ENCODE results near the gene CCDC150.

Gene CCDC150

DNA sequence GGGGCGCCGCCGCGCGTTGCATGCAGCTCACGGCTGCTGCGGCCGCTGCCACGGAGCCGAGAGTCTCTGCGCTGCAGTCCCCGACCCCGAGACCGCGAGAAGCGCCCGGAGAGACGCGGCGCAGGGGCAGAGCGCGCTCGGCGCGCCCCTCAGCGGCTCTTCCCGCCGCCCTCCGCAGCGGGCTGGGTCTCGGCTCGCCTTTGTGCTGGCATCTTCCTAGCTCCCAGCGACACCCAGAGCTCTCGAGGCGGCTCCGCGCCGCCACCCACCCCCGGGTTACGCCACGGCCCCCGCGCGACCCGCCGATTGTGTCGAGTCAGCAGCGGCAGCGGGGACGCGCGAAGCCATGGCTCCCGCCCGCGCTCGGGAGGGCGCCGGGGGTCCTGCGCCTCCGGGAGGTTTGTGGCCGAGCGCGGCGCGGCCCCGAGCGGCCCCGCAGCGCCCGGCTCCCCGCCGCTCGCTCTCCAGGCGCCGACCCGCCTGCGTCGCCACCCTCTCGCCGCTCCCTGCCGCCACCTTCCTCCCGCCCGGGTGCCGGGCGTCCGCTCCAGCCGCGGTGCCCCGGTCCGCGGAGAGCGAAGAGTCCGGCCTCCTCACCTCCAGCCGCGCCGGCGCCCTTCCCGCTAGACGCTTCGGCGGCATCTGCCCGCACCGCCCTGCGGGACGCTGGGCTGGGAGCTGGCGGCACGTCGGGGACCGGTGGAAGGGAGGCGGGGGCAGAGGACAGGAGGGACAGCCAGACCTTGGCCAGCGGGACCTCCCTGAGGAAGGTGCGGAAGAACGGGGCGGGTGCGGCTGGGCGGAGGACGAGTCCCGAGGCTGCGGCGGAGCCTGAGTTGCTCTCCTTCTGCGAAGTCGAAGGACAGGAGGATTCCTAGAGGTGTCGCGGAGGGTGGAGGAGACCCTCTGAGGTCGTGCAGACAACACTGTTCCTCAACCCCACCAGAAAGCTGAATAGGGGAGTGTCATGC lies 46.3 kb upstream of the CCDC150 start, which contains the start of gene HECW2:
Gene HECW2 (minus strand): TSS at position 644 of the 971 bp plus-strand sequence.
- H3K4me3 ChIP-seq (ENCODE audit: severe bottlenecking) = peak within 1 kb of the TSS; percentile 87
- peak; percentile 76 for ATAC-seq (ENCODE audit: low read depth)
- no peak within 1 kb of the TSS for H3K27ac ChIP-seq (ENCODE audit: poor library complexity, severe bottlenecking)
- no peaks in the 10 kb centered on the region for H3K36me3 ChIP-seq (ENCODE audit: low read depth)
- TF ChIP-seq, protein P1, sequence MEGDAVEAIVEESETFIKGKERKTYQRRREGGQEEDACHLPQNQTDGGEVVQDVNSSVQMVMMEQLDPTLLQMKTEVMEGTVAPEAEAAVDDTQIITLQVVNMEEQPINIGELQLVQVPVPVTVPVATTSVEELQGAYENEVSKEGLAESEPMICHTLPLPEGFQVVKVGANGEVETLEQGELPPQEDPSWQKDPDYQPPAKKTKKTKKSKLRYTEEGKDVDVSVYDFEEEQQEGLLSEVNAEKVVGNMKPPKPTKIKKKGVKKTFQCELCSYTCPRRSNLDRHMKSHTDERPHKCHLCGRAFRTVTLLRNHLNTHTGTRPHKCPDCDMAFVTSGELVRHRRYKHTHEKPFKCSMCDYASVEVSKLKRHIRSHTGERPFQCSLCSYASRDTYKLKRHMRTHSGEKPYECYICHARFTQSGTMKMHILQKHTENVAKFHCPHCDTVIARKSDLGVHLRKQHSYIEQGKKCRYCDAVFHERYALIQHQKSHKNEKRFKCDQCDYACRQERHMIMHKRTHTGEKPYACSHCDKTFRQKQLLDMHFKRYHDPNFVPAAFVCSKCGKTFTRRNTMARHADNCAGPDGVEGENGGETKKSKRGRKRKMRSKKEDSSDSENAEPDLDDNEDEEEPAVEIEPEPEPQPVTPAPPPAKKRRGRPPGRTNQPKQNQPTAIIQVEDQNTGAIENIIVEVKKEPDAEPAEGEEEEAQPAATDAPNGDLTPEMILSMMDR (IDR thresholded peaks at IDR 0.05; ENCODE audit: poor library complexity, severe bottlenecking) = peak; percentile 44
- H3K4me1 ChIP-seq (ENCODE audit: insufficient read depth, poor library complexity, severe bottlenecking) = no peaks in the 10 kb centered on the region
- no peaks in the 10 kb centered on the region for H3K27me3 ChIP-seq (ENCODE audit: insufficient read depth, poor library complexity, severe bottlenecking)
- DNase-seq (ENCODE audit: low spot score) = no peak
- H3K9me3 ChIP-seq (ENCODE audit: severe bottlenecking) = no peaks in the 10 kb centered on the region

DNA sequence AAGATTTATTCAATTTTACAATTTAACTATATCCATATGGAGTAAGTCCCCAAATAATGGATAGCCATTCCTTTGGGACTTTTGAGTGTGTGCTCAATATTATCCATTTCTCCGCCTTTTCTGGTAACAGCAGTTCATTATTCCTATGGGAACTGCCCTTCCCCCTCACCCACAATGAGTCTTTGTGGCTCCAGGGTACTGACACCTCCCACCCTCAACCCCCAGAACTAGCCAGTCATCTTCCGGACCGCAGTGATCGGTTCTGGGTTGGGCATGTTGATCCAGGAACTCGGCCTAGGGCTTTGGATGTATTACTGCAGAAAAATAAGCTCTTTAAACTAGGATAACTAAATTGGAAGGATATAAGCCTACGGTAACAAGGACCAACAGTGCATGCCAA lies 45.4 kb upstream of the CCDC150 start:
- Histone ChIP-seq H3K4me3 (ENCODE audit: severe bottlenecking) (no peak overlapping the region), H3K36me3 (ENCODE audit: low read depth) (no peaks in the 10 kb centered on the region), H3K27me3 (ENCODE audit: insufficient read depth, poor library complexity, severe bottlenecking) (no peaks in the 10 kb centered on the region), H3K27ac (ENCODE audit: poor library complexity, severe bottlenecking) (no peak overlapping the region), H3K4me1 (ENCODE audit: insufficient read depth, poor library complexity, severe bottlenecking) (no peaks in the 10 kb centered on the region), H3K9me3 (ENCODE audit: severe bottlenecking) (no peaks in the 10 kb centered on the region)
- no peak for DNase-seq (ENCODE audit: low spot score)
- no peak for ATAC-seq (ENCODE audit: low read depth)
- TF ChIP-seq, protein P1 (IDR thresholded peaks at IDR 0.05; ENCODE audit: poor library complexity, severe bottlenecking) = no peak

DNA sequence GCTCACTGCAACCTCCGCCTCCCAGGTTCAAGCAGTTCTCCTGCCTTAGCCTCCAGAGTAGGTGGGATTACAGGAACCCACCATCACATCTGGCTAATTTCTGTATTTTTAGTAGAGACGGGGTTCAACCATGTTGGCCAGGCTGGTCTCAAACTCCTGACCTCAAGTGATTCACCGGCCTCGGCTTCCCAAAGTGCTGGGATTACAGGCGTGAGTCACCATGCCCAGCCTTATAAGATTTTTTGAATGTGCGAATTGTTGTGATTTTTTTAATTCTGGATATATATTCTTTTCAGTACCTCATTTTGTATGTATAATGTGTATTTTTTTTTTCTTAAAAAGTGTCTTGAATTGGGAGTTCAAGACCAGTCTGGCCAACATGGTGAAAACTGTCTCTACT lies 42.0 kb upstream of the CCDC150 start:
- no peaks in the 10 kb centered on the region for H3K36me3 ChIP-seq (ENCODE audit: low read depth)
- H3K27me3 ChIP-seq (ENCODE audit: insufficient read depth, poor library complexity, severe bottlenecking) = no peaks in the 10 kb centered on the region
- H3K9me3 ChIP-seq (ENCODE audit: severe bottlenecking) = no peaks in the 10 kb centered on the region
- no peak for DNase-seq (ENCODE audit: low spot score)
- H3K27ac ChIP-seq (ENCODE audit: poor library complexity, severe bottlenecking) = no peak overlapping the region
- ATAC-seq (ENCODE audit: low read depth) = no peak
- peaks cover 6% of the 10 kb centered on the region for H3K4me1 ChIP-seq (ENCODE audit: insufficient read depth, poor library complexity, severe bottlenecking)
- TF ChIP-seq, protein P1 (IDR thresholded peaks at IDR 0.05; ENCODE audit: poor library complexity, severe bottlenecking) = no peak
- no peak overlapping the region for H3K4me3 ChIP-seq (ENCODE audit: severe bottlenecking)

DNA sequence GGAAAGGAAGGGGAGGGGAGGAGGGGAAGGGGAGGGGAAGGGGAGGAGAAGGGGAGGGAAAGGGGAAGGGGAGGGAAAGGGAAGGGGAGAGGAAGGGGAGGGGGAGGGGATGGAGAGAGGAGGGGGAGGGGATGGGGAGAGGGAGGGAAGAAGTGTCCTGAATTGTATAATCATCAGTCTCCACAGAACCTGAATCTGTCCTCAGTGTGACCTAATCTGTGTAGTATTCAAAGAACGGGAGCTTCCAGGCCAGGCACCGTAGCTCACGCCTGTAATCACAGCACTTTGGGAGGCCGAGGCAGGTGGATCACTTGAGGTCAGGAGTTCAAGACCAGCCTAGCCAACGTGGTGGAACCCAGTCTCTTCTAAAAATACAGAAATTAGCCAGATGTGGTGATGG lies 41.1 kb upstream of the CCDC150 start:
- Histone ChIP-seq H3K27me3 (ENCODE audit: insufficient read depth, poor library complexity, severe bottlenecking) (no peaks in the 10 kb centered on the region), H3K27ac (ENCODE audit: poor library complexity, severe bottlenecking) (no peak overlapping the region), H3K36me3 (ENCODE audit: low read depth) (no peaks in the 10 kb centered on the region), H3K4me3 (ENCODE audit: severe bottlenecking) (no peak overlapping the region), H3K4me1 (ENCODE audit: insufficient read depth, poor library complexity, severe bottlenecking) (peaks cover 6% of the 10 kb centered on the region), H3K9me3 (ENCODE audit: severe bottlenecking) (no peaks in the 10 kb centered on the region)
- TF ChIP-seq, protein P1 (IDR thresholded peaks at IDR 0.05; ENCODE audit: poor library complexity, severe bottlenecking) = no peak
- no peak for ATAC-seq (ENCODE audit: low read depth)
- no peak for DNase-seq (ENCODE audit: low spot score)

DNA sequence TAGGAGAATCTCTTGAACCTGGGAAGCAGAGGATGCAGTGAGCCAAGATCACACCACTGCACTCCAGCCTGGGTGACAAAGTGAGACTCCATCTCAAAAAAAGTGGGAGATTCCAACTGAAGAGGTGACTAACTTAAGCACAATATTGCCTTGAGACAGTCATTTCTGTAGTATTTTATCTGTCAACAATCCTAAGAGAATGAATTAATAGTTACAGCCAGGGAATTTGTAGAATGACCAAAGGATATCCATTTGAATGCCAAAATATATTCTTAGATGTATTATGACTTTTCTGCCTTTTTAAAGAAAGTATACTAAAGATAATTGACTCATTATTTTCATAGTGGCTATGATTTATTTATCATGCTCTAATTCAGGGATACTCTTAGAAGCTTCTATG lies 40.7 kb upstream of the CCDC150 start:
- ATAC-seq (ENCODE audit: low read depth) = no peak
- Histone ChIP-seq H3K36me3 (ENCODE audit: low read depth) (no peaks in the 10 kb centered on the region), H3K27ac (ENCODE audit: poor library complexity, severe bottlenecking) (no peak overlapping the region), H3K4me1 (ENCODE audit: insufficient read depth, poor library complexity, severe bottlenecking) (peaks cover 6% of the 10 kb centered on the region), H3K4me3 (ENCODE audit: severe bottlenecking) (no peak overlapping the region), H3K27me3 (ENCODE audit: insufficient read depth, poor library complexity, severe bottlenecking) (no peaks in the 10 kb centered on the region), H3K9me3 (ENCODE audit: severe bottlenecking) (no peaks in the 10 kb centered on the region)
- DNase-seq (ENCODE audit: low spot score) = no peak
- TF ChIP-seq, protein P1 (IDR thresholded peaks at IDR 0.05; ENCODE audit: poor library complexity, severe bottlenecking) = no peak

Data from RWPE2 (cell line).